ENCODE data around the gene ADAMTS4.

ADAMTS4 gene

GRCh38 chr1:161198194-161198896 is 509 bp downstream of the ADAMTS4 start:
- no peak overlapping the region for H3K27ac ChIP-seq
- DNase-seq (ENCODE audit: low read depth, low spot score): no peak

- DNase-seq (ENCODE audit: low read depth, low spot score): no peak
- H3K27ac ChIP-seq: no peak overlapping the region
These were observed 1.2 kb downstream of the ADAMTS4 start for GRCh38 chr1:161197560-161198193.

GRCh38 chr1:161196521-161197451 is 2.1 kb downstream of the ADAMTS4 start:
- no peak overlapping the region for H3K27ac ChIP-seq
- DNase-seq (ENCODE audit: low read depth, low spot score): no peak

GRCh38 chr1:161196111-161196510 is 2.7 kb downstream of the ADAMTS4 start:
- no peak for DNase-seq (ENCODE audit: low read depth, low spot score)
- H3K27ac ChIP-seq: no peak overlapping the region

- no peak overlapping the region for H3K27ac ChIP-seq
- no peak for DNase-seq (ENCODE audit: low read depth, low spot score)
These were observed 3.7 kb downstream of the ADAMTS4 start for GRCh38 chr1:161195171-161195570.

- no peak for DNase-seq (ENCODE audit: low read depth, low spot score)
- H3K27ac ChIP-seq: no peak overlapping the region
These were observed 5.2 kb downstream of the ADAMTS4 start for GRCh38 chr1:161193561-161194235.

GRCh38 chr1:161192476-161193465 is 6.1 kb downstream of the ADAMTS4 start:
- H3K27ac ChIP-seq: no peak overlapping the region
- DNase-seq (ENCODE audit: low read depth, low spot score): no peak

GRCh38 chr1:161191971-161192370 is 6.9 kb downstream of the ADAMTS4 start:
- no peak for DNase-seq (ENCODE audit: low read depth, low spot score)
- H3K27ac ChIP-seq: no peak overlapping the region

- no peak overlapping the region for H3K27ac ChIP-seq
- no peak for DNase-seq (ENCODE audit: low read depth, low spot score)
These were observed 7.8 kb downstream of the ADAMTS4 start for GRCh38 chr1:161190962-161191521.

GRCh38 chr1:161189036-161189435 is 9.8 kb downstream of the ADAMTS4 start:
- no peak for DNase-seq (ENCODE audit: low read depth, low spot score)
- H3K27ac ChIP-seq: no peak overlapping the region

GRCh38 chr1:161188381-161188780 is 10.5 kb downstream of the ADAMTS4 start:
- DNase-seq (ENCODE audit: low read depth, low spot score): no peak
- H3K27ac ChIP-seq: no peak overlapping the region

GRCh38 chr1:161187311-161187710 is 11.5 kb downstream of the ADAMTS4 start:
- no peak for DNase-seq (ENCODE audit: low read depth, low spot score)
- H3K27ac ChIP-seq: no peak overlapping the region

GRCh38 chr1:161185732-161186311 is 13.0 kb downstream of the ADAMTS4 start:
- H3K27ac ChIP-seq: no peak overlapping the region
- no peak for DNase-seq (ENCODE audit: low read depth, low spot score)

GRCh38 chr1:161185282-161185682 is 13.6 kb downstream of the ADAMTS4 start:
- DNase-seq (ENCODE audit: low read depth, low spot score): no peak
- H3K27ac ChIP-seq: no peak overlapping the region

GRCh38 chr1:161182214-161182613 is 16.6 kb downstream of the ADAMTS4 start:
- H3K27ac ChIP-seq: peak overlapping the region; percentile 53
- no peak for DNase-seq (ENCODE audit: low read depth, low spot score)

- DNase-seq (ENCODE audit: low read depth, low spot score): no peak
- no peak overlapping the region for H3K27ac ChIP-seq
These were observed 18.2 kb downstream of the ADAMTS4 start for GRCh38 chr1:161180639-161181038.

- DNase-seq (ENCODE audit: low read depth, low spot score): no peak
- H3K27ac ChIP-seq: no peak overlapping the region
These were observed 19.2 kb downstream of the ADAMTS4 start for GRCh38 chr1:161179698-161180097.

GRCh38 chr1:161177936-161178244 is 21.0 kb downstream of the ADAMTS4 start:
- H3K27ac ChIP-seq: peak overlapping the region; percentile 33
- no peak for DNase-seq (ENCODE audit: low read depth, low spot score)

Data from epithelial cell of prostate (primary cell).